IMR-90 (cell line): ENCODE measurements around the gene TTC16. TPM values are rescaled to one million over a fixed set of nuclear protein-coding genes. Genes with fewer than 3 reads are reported as not detected.

Experiments used
- ATAC-seq: fragments of 200-7000 bp; cut with Tn5 transposase; 2 replicates; pipeline ENCODE4 v1.9.1; 2020; ENCODE audit warnings: low read depth, mild to moderate bottlenecking, moderate library complexity
- BruUV-seq: library from RNA; stranded (reverse); fragments of 400-500 nt; replicated peaks from 2 replicates; lab custom pipeline; 2021; lab: Mats Ljungman, UMichigan
- CTCF ChIA-PET: fragments of 300-600 bp; formaldehyde crosslinking; extraction: SDS; loops from one replicate; lab custom pipeline; 2021; ENCODE audit warnings: antibody characterized with exemption; lab: Yijun Ruan, JAX
- POLR2A ChIA-PET: fragments of 300-600 bp; sonication (Branson Sonifier 250); formaldehyde crosslinking; loops from one replicate; lab custom pipeline; 2022; ENCODE audit warnings: antibody characterized with exemption; ENCODE audit not compliant: unreplicated experiment; lab: Charles Lee
- DNase-seq: peaks from one replicate; pipeline ENCODE4 v3.0.0; 2013
- H2AFZ ChIP-seq: replicated peaks from 2 replicates; pipeline ENCODE3; 2013; ENCODE audit warnings: low read length, mild to moderate bottlenecking; ENCODE audit not compliant: poor library complexity
- H2AK5ac ChIP-seq: 2 replicates; pipeline ENCODE4 v1.6.1; 2013; ENCODE audit warnings: low read depth, low read length, inconsistent platforms
- H2AK9ac ChIP-seq: replicated peaks from 2 replicates; pipeline ENCODE3; 2013; ENCODE audit warnings: mild to moderate bottlenecking, low read depth, low read length, moderate library complexity; ENCODE audit not compliant: poor library complexity
- H2BK120ac ChIP-seq: 2 replicates; pipeline ENCODE4 v1.6.1; 2013; ENCODE audit warnings: low read depth, low read length, inconsistent platforms
- H2BK15ac ChIP-seq: 3 replicates; pipeline ENCODE4 v1.6.1; 2013; ENCODE audit warnings: low read depth, low read length, inconsistent platforms
- H2BK20ac ChIP-seq: 2 replicates; pipeline ENCODE4 v1.6.1; 2013; ENCODE audit warnings: low read depth, mild to moderate bottlenecking, inconsistent platforms, low read length, moderate library complexity
- H2BK5ac ChIP-seq: 2 replicates; pipeline ENCODE4 v1.6.1; 2013; ENCODE audit warnings: mild to moderate bottlenecking, low read depth, low read length, inconsistent platforms; ENCODE audit not compliant: poor library complexity, severe bottlenecking
- H3K14ac ChIP-seq: replicated peaks from 2 replicates; pipeline ENCODE4 v1.6.1; 2013; ENCODE audit warnings: low read depth, low read length, inconsistent platforms
- H3K18ac ChIP-seq: 2 replicates; pipeline ENCODE4 v1.6.1; 2013; ENCODE audit warnings: low read depth, low read length, control low read depth
- H3K23ac ChIP-seq: 2 replicates; pipeline ENCODE4 v1.6.1; 2013; ENCODE audit warnings: low read depth, low read length, inconsistent platforms
- H3K27ac ChIP-seq: 2 replicates; pipeline ENCODE4 v1.5.1; 2013; ENCODE audit warnings: mild to moderate bottlenecking, control low read depth, low read length; ENCODE audit not compliant: insufficient read depth
- H3K27me3 ChIP-seq: 2 replicates; pipeline ENCODE4 v1.6.1; 2013; ENCODE audit warnings: low read length; ENCODE audit not compliant: control insufficient read depth, insufficient read depth
- H3K36me3 ChIP-seq: 2 replicates; pipeline ENCODE4 v1.6.1; 2013; ENCODE audit warnings: low read length, mixed read lengths; ENCODE audit not compliant: control insufficient read depth, insufficient read depth
- H3K4ac ChIP-seq: 2 replicates; pipeline ENCODE4 v1.6.1; 2013; ENCODE audit warnings: low read depth, low read length, inconsistent platforms
- H3K4me1 ChIP-seq: 2 replicates; pipeline ENCODE4 v1.6.1; 2013; ENCODE audit warnings: low read length, mixed read lengths; ENCODE audit not compliant: control insufficient read depth, insufficient read depth
- H3K4me2 ChIP-seq: 2 replicates; pipeline ENCODE4 v1.6.1; 2013; ENCODE audit warnings: low read depth, mild to moderate bottlenecking, control low read depth, low read length, moderate library complexity
- H3K4me3 ChIP-seq: 2 replicates; pipeline ENCODE4 v1.5.1; 2013; ENCODE audit warnings: low read depth, mild to moderate bottlenecking, control low read depth, low read length, moderate library complexity; ENCODE audit not compliant: insufficient read depth
- H3K56ac ChIP-seq: 2 replicates; pipeline ENCODE4 v1.6.1; 2013; ENCODE audit warnings: low read length, inconsistent platforms; ENCODE audit not compliant: insufficient read depth; ENCODE audit errors: extremely low read depth
- H3K79me1 ChIP-seq, 2 experiments: 2 replicates each; pipeline ENCODE4 v1.6.1; 2013; ENCODE audit warnings: low read length in 2 of 2, inconsistent platforms in 1 of 2, low read depth in 1 of 2
- H3K9ac ChIP-seq: 2 replicates; pipeline ENCODE4 v1.6.1; 2013; ENCODE audit warnings: low read depth, low read length, control low read depth
- H3K9me1 ChIP-seq: 2 replicates; pipeline ENCODE4 v1.6.1; 2013; ENCODE audit warnings: low read length, inconsistent platforms; ENCODE audit not compliant: insufficient read depth
- H3K9me3 ChIP-seq: 2 replicates; pipeline ENCODE4 v1.6.1; 2013; ENCODE audit warnings: low read length; ENCODE audit not compliant: control insufficient read depth, insufficient read depth
- H4K20me1 ChIP-seq: 2 replicates; pipeline ENCODE4 v1.6.1; 2013; ENCODE audit warnings: low read length, inconsistent platforms; ENCODE audit not compliant: insufficient read depth
- H4K5ac ChIP-seq: 2 replicates; pipeline ENCODE4 v1.6.1; 2013; ENCODE audit warnings: mild to moderate bottlenecking, low read depth, low read length, control low read depth
- H4K8ac ChIP-seq, 2 experiments: 2 replicates each; pipeline ENCODE4 v1.6.1; 2013; ENCODE audit warnings: low read depth in 2 of 2, low read length in 2 of 2, control low read depth in 1 of 2, inconsistent platforms in 1 of 2
- H4K91ac ChIP-seq: 2 replicates; pipeline ENCODE4 v1.6.1; 2013; ENCODE audit warnings: low read depth, low read length, inconsistent platforms; ENCODE audit not compliant: insufficient read depth
- BHLHE40 ChIP-seq: fragments of 150-350 bp; IDR thresholded peaks from 2 replicates; pipeline ENCODE4 v1.6.1; 2016; ENCODE audit warnings: mild to moderate bottlenecking, low read depth, low read length
- CEBPB ChIP-seq: IDR thresholded peaks from 2 replicates; pipeline ENCODE4 v1.6.1; 2012; ENCODE audit warnings: low read depth, low read length, improper control_type of control experiment
- CHD1 ChIP-seq: IDR thresholded peaks from 2 replicates; pipeline ENCODE4 v1.6.1; 2012; ENCODE audit warnings: low read depth, low read length, improper control_type of control experiment
- CTCF ChIP-seq: conservative IDR thresholded peaks from 2 replicates; pipeline ENCODE4 v1.5.1; 2012; ENCODE audit warnings: mild to moderate bottlenecking, low read depth, low read length, improper control_type of control experiment
- FOS ChIP-seq: fragments of 150-350 bp; IDR thresholded peaks from 2 replicates; pipeline ENCODE4 v1.6.1; 2016; ENCODE audit warnings: low read depth, low read length
- MAFK ChIP-seq: IDR thresholded peaks from 2 replicates; pipeline ENCODE4 v1.6.1; 2012; ENCODE audit warnings: low read depth, low read length, improper control_type of control experiment
- MAZ ChIP-seq: IDR thresholded peaks from 2 replicates; pipeline ENCODE4 v1.6.1; 2012; ENCODE audit warnings: low read depth, mild to moderate bottlenecking, low read length, improper control_type of control experiment, moderate library complexity, borderline replicate concordance
- NFE2L2 ChIP-seq: fragments of 150-350 bp; IDR thresholded peaks from 2 replicates; pipeline ENCODE4 v1.6.1; 2016; ENCODE audit warnings: low read depth, mild to moderate bottlenecking, low read length
- POLR2A ChIP-seq: IDR thresholded peaks from 2 replicates; pipeline ENCODE4 v1.6.1; 2012; ENCODE audit warnings: mild to moderate bottlenecking, low read depth, low read length
- RAD21 ChIP-seq: IDR thresholded peaks from 2 replicates; pipeline ENCODE4 v1.6.1; 2012; ENCODE audit warnings: low read length, improper control_type of control experiment
- RCOR1 ChIP-seq: IDR thresholded peaks from 2 replicates; pipeline ENCODE4 v1.6.1; 2012; ENCODE audit warnings: mild to moderate bottlenecking, low read length, improper control_type of control experiment; ENCODE audit not compliant: insufficient replicate concordance
- RFX5 ChIP-seq: IDR thresholded peaks from 2 replicates; pipeline ENCODE4 v1.8.0; 2012; ENCODE audit warnings: low read depth, mild to moderate bottlenecking, low read length, moderate library complexity
- SMC3 ChIP-seq: fragments of 150-350 bp; IDR thresholded peaks from 2 replicates; pipeline ENCODE4 v1.6.1; 2016; ENCODE audit warnings: low read depth, mild to moderate bottlenecking, antibody characterized with exemption, low read length, moderate library complexity
- WGBS, 2 experiments: methylation state at CpG; one replicate each; pipeline versions ENCODE4 v1.1.5 to v1.1.7; 2013; ENCODE audit warnings: missing lambda C conversion rate in 2 of 2; ENCODE audit not compliant: insufficient read length in 1 of 2; ENCODE audit errors: extremely low coverage in 2 of 2; 5-methylcytosine and 5-hydroxymethylcytosine counted together
- dilution Hi-C: fragments of 300-500 bp; cut with HindIII; formaldehyde crosslinking; loops from one replicate; pipeline ENCODE4 v1.14.3; 2018; ENCODE audit warnings: low sequenced_read_pairs; ENCODE audit not compliant: unreplicated experiment
- in situ Hi-C: fragments of 300-500 bp; cut with MboI; formaldehyde crosslinking; loops from 3 replicates; pipeline ENCODE4 v1.14.3; 2019; ENCODE audit warnings: low sequenced_read_pairs, inconsistent platforms, mixed read lengths
- intact Hi-C: fragments of 100-400 bp; cut with micrococcal nuclease; formaldehyde crosslinking; loops from 2 replicates; pipeline ENCODE4 v1.10.0; 2022
- polyA plus RNA-seq, 3 experiments: library from polyadenylated mRNA; depleted of rRNA; stranded (reverse); fragments of >200 nt; gene quantifications; 2 replicates each; pipeline ENCODE4 v1.2.3, GENCODE V29; 2012; ENCODE audit warnings: low replicate concordance in 1 of 3
- total RNA-seq: library from RNA; depleted of rRNA; stranded (reverse); fragments of >200 nt; gene quantifications from 2 replicates; pipeline ENCODE4 v1.2.3, GENCODE V29; 2012
- TF ChIP-seq, protein P1 (sequence below): fragments of 150-350 bp; IDR thresholded peaks from 2 replicates; pipeline ENCODE4 v1.6.1; 2016; ENCODE audit warnings: low read depth, mild to moderate bottlenecking, low read length, moderate library complexity, borderline replicate concordance
- TF ChIP-seq, protein P2 (sequence below): fragments of 150-350 bp; IDR thresholded peaks from 2 replicates; pipeline ENCODE4 v1.6.1; 2017; ENCODE audit warnings: mild to moderate bottlenecking, antibody characterized with exemption, low read length, low read depth

The TTC16 gene
- total and polyA plus RNA-seq, 2 of the 4 experiments (the other 2 are of a cell fraction) = 0.02 TPM; not detected in 1

DNA sequence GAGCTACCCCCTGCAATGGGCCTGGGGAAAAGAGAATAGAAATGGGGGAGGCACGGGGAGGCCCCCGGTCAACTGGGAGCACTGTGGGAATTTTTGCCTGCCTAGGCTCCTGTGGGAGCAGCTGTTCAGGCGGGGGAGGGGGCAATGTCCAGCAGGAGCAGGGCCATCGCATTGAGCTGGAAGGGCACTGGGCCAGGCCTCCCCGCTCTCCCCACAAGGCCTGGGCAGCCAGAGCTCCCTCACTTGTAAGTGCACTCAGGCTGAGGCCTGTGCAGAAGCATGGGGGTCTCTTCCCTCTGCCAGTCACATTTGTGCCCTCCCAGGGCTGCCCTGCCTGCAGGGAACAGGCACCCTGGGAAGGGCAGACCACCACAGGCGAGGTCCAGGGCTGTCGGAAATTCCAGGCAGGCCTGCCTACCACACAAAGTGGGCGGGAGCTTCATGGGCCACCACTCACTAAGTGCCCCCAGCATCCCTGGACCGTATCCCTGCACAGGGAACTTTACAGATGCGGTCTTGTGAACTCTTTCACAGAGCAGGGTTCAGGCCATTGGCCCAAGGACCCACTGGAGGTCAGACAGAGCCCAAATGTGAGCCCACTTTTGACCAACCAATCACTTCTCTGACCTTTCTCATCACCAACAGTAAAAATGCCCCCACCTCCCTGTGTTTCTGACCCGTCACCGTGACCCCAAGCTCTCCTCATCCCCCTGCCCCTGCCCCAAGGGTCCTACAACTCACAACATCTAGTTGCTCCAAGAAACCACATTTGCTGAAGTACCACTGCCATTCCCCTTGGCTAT is 10.1 kb upstream of the TTC16 start:
- H3K4me2 ChIP-seq = no peak overlapping the region
- no peak overlapping the region for H2AK5ac ChIP-seq
- H2BK5ac ChIP-seq = no peak overlapping the region
- H2BK120ac ChIP-seq = no peak overlapping the region
- no peaks in the 10 kb centered on the region for H4K20me1 ChIP-seq
- no peak for DNase-seq
- in situ Hi-C loops = no loop called here
- no peaks in the 10 kb centered on the region for H3K9me1 ChIP-seq
- no peak overlapping the region for H3K9ac ChIP-seq
- H2BK15ac ChIP-seq = no peak overlapping the region
- H3K79me1 ChIP-seq = no peaks in the 10 kb centered on the region
- ChIA-PET CTCF (no interaction called here), POLR2A (no interaction called here)
- no peak for ATAC-seq
- no peak overlapping the region for H3K4ac ChIP-seq
- intact Hi-C loops = no loop called here
- H3K23ac ChIP-seq = no peak overlapping the region
- H3K9me3 ChIP-seq = no peaks in the 10 kb centered on the region
- H4K5ac ChIP-seq = no peak overlapping the region
- H4K91ac ChIP-seq = no peak overlapping the region
- H3K27me3 ChIP-seq = no peaks in the 10 kb centered on the region; the same call in 1 of the 2 replicates
- H3K27ac ChIP-seq = no peak overlapping the region
- no peak overlapping the region for H3K18ac ChIP-seq
- no peak overlapping the region for H2BK20ac ChIP-seq
- H3K4me3 ChIP-seq = no peak overlapping the region
- H3K56ac ChIP-seq = no peak overlapping the region
- dilution Hi-C loops = no loop called here
- H4K8ac ChIP-seq = no peak overlapping the region
- no peaks in the 10 kb centered on the region for H3K4me1 ChIP-seq
- H3K36me3 ChIP-seq = no peaks in the 10 kb centered on the region
- H2AFZ ChIP-seq = no peak overlapping the region
- H2AK9ac ChIP-seq = no peak overlapping the region
- no peak overlapping the region for H3K14ac ChIP-seq
- no TSS peak for BruUV-seq
- WGBS, 2 experiments = 67% methylated on average over 3 of the region's 12 CpGs; no CpG with 5 or more reads in 1 of the 2 experiments
- TF ChIP-seq CEBPB = no peak
- TF ChIP-seq, protein P1, sequence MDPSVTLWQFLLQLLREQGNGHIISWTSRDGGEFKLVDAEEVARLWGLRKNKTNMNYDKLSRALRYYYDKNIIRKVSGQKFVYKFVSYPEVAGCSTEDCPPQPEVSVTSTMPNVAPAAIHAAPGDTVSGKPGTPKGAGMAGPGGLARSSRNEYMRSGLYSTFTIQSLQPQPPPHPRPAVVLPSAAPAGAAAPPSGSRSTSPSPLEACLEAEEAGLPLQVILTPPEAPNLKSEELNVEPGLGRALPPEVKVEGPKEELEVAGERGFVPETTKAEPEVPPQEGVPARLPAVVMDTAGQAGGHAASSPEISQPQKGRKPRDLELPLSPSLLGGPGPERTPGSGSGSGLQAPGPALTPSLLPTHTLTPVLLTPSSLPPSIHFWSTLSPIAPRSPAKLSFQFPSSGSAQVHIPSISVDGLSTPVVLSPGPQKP = no peak
- TF ChIP-seq, protein P2, sequence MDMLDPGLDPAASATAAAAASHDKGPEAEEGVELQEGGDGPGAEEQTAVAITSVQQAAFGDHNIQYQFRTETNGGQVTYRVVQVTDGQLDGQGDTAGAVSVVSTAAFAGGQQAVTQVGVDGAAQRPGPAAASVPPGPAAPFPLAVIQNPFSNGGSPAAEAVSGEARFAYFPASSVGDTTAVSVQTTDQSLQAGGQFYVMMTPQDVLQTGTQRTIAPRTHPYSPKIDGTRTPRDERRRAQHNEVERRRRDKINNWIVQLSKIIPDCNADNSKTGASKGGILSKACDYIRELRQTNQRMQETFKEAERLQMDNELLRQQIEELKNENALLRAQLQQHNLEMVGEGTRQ = no peak
- TF ChIP-seq CHD1 = no peak
- TF ChIP-seq RAD21 = no peak
- no peak for TF ChIP-seq POLR2A
- no peak for TF ChIP-seq NFE2L2
- no peak for TF ChIP-seq RFX5
- TF ChIP-seq MAZ = no peak
- TF ChIP-seq CTCF = no peak
- no peak for TF ChIP-seq FOS
- TF ChIP-seq SMC3 = no peak
- no peak for TF ChIP-seq RCOR1
- no peak for TF ChIP-seq MAFK
- no peak for TF ChIP-seq BHLHE40
